ENCODE measurements around the gene ICA1L. TPM values are rescaled to one million over a fixed set of nuclear protein-coding genes. Genes with fewer than 3 reads are reported as not detected.
A peak's percentile ranks its signal among the peaks of the same experiment; 100 is the strongest.

The ICA1L gene
- total RNA-seq, 1 experiment from 2014 or later: 6.4 TPM

DNA sequence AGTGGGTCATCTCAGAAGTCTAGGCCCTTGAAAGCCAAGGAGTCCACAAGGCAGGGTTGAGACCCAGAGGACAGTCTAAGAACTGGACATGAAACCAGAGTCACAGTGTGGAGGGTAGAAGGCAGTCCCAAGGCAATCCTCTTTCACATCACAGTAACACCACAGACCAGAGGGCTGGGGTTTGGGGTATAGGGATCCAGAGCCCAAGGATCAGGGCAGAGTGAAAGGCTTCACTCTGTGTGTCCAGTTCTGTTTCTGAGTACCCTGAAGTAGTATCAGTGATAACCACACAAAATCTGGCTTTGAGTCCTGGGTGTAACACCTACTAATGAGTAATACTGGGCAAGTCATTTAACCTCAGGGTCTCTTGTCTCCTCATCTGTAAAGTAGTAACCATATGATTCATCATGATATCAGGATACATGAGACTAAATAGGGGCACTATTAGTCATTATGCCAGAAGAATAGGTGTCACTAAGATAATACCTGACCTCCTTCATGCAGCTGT, 91.0 kb downstream of the ICA1L start:
- BruUV-seq (replicated peaks): no TSS peak
- in situ Hi-C loops (cut with HindIII; ENCODE audit: low pct_unique_long_range_greater_than_20kb, low sequenced_read_pairs): no loop called here
- Histone ChIP-seq H3K27ac (ENCODE audit: low read length) (no peak overlapping the region), H3K27me3 (ENCODE audit: control insufficient read depth, insufficient read depth, low read length) (no peaks in the 10 kb centered on the region), H3K4me3 (ENCODE audit: low read depth in 2 of 2, low read length in 2 of 2) (no peak overlapping the region), H3K36me3 (ENCODE audit: control insufficient read depth, insufficient read depth, low read length) (no peaks in the 10 kb centered on the region), H3K9me3 (ENCODE audit: control insufficient read depth, insufficient read depth, low read depth, low read length) (no peaks in the 10 kb centered on the region), H3K4me1 (ENCODE audit: control insufficient read depth, insufficient read depth, low read length) (no peaks in the 10 kb centered on the region)
- ATAC-seq (peak; percentile 89), DNase-seq (ENCODE audit: low read depth, low spot score) (peak; percentile 57)
- POLR2A ChIA-PET: no interaction called here
- intact Hi-C loops (cut with micrococcal nuclease; ENCODE audit: unreplicated experiment): no loop called here
- no peak for TF ChIP-seq SIN3A (IDR thresholded peaks at IDR 0.05; ENCODE audit: borderline replicate concordance, insufficient read depth, low read depth, low read length)
- TF ChIP-seq TCF7L2 (IDR thresholded peaks at IDR 0.05; ENCODE audit: low read depth, low read length): no peak
- TF ChIP-seq POLR2AphosphoS5 (IDR thresholded peaks at IDR 0.05; ENCODE audit: low read depth, low read length): no peak
- TF ChIP-seq, protein P1, sequence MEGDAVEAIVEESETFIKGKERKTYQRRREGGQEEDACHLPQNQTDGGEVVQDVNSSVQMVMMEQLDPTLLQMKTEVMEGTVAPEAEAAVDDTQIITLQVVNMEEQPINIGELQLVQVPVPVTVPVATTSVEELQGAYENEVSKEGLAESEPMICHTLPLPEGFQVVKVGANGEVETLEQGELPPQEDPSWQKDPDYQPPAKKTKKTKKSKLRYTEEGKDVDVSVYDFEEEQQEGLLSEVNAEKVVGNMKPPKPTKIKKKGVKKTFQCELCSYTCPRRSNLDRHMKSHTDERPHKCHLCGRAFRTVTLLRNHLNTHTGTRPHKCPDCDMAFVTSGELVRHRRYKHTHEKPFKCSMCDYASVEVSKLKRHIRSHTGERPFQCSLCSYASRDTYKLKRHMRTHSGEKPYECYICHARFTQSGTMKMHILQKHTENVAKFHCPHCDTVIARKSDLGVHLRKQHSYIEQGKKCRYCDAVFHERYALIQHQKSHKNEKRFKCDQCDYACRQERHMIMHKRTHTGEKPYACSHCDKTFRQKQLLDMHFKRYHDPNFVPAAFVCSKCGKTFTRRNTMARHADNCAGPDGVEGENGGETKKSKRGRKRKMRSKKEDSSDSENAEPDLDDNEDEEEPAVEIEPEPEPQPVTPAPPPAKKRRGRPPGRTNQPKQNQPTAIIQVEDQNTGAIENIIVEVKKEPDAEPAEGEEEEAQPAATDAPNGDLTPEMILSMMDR (IDR thresholded peaks at IDR 0.05): no peak
- TF ChIP-seq REST (IDR thresholded peaks at IDR 0.05; ENCODE audit: insufficient read depth in 1 of 2, low read depth in 2 of 2, low read length in 1 of 2): no peak
- CTCF ChIA-PET: no interaction called here

- no TSS peak for BruUV-seq (replicated peaks)
- intact Hi-C loops (cut with micrococcal nuclease; ENCODE audit: unreplicated experiment) (no loop called here), in situ Hi-C loops (cut with HindIII; ENCODE audit: low pct_unique_long_range_greater_than_20kb, low sequenced_read_pairs) (no loop called here)
- Histone ChIP-seq H3K27me3 (ENCODE audit: control insufficient read depth, insufficient read depth, low read length) (no peaks in the 10 kb centered on the region), H3K4me3 (ENCODE audit: low read depth in 2 of 2, low read length in 2 of 2) (no peak overlapping the region), H3K4me1 (ENCODE audit: control insufficient read depth, insufficient read depth, low read length) (no peaks in the 10 kb centered on the region), H3K27ac (ENCODE audit: low read length) (no peak overlapping the region), H3K36me3 (ENCODE audit: control insufficient read depth, insufficient read depth, low read length) (no peaks in the 10 kb centered on the region), H3K9me3 (ENCODE audit: control insufficient read depth, insufficient read depth, low read depth, low read length) (no peaks in the 10 kb centered on the region)
- POLR2A ChIA-PET: no interaction called here
- TF ChIP-seq SIN3A (IDR thresholded peaks at IDR 0.05; ENCODE audit: borderline replicate concordance, insufficient read depth, low read depth, low read length) (no peak), TCF7L2 (IDR thresholded peaks at IDR 0.05; ENCODE audit: low read depth, low read length) (no peak), REST (IDR thresholded peaks at IDR 0.05; ENCODE audit: insufficient read depth in 1 of 2, low read depth in 2 of 2, low read length in 1 of 2) (no peak), POLR2AphosphoS5 (IDR thresholded peaks at IDR 0.05; ENCODE audit: low read depth, low read length) (no peak)
- TF ChIP-seq, protein P1 (IDR thresholded peaks at IDR 0.05): no peak
- CTCF ChIA-PET: no interaction called here
- DNase-seq (ENCODE audit: low read depth, low spot score) (no peak), ATAC-seq (no peak)
These were observed 93.3 kb downstream of the ICA1L start for GRCh38 chr2:202778217-202778616.

All from Panc1 (cell line).